NCI-H226 (cell line): ENCODE results near the gene CCBE1.
A peak's percentile ranks its signal among the peaks of the same experiment; 100 is the strongest.
"Not testable (repeated sequence)": the region's sequence is repeated elsewhere in the genome, so short reads cannot be mapped to it uniquely, and the experiment has no call there.

ENCODE experiments used
- DNase-seq: peaks from one replicate; pipeline ENCODE4 v3.0.0-alpha.2; 2015

CCBE1 gene

GRCh38 chr18:59714096-59714495, 16.9 kb upstream of the CCBE1 start:
- not testable (repeated sequence) for DNase-seq

DNA sequence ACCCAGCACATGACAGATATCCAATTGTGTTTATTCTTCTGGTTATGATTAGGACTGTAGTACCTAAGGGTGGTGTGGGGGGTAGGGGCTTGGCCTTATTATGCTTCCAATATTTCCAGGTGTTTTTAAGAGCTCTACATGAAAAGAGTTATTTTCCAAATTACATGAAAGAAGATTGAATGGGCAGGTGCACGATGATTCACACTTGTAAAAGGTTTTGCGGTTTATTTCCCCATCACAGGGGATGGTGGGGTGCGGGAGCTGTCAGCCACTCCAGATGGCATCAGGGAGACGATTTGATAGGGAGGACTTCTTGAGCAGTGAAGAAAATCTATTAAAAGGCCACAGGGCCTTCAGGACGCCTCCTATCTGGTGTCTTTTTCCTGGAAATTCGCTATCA, 15.1 kb upstream of the CCBE1 start:
- no peak for DNase-seq

- DNase-seq = no peak
Measured at GRCh38 chr18:59708988-59709387, 11.8 kb upstream of the CCBE1 start.

DNA sequence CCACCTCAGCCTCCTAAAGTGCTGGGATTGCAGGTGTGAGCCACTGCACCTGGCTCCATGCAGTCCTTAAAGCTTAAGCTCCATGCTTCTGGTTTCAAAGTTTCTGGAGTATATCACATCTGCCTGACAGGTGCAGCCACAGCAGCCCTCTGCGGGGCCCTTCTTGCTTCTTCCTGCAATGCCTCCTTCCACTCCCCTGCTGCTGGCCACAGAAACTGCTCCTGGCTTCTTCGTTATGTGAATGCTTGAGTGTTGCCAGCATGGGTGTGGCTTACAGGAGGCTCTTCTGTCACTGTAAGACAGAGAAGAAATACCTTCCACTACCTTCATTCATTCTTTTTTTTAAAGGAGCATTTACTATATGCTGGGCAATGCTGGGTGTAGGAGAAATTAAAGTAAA, 10.1 kb upstream of the CCBE1 start:
- no peak for DNase-seq

- no peak for DNase-seq
Measured at GRCh38 chr18:59706499-59706898, 9.3 kb upstream of the CCBE1 start.

DNA sequence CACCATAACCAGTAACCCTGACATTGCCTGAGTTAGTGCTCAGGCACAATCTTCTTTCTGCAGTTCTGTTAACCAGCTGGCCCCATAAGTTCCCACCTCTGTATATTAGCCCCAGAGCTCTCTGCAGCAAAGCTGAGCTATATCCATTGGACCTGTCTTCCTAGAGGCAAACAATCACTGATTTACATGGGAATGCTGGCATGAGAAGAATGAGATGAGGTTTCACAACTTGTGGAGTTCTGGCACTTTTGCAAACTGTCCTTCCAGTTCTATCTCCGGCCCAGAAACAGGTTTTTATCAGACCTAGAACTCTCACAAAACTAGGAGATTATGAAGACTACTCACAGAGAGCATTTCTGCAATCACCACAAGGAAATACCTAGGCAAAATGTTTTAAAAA, 7.9 kb upstream of the CCBE1 start:
- peak; percentile 39 for DNase-seq

DNA sequence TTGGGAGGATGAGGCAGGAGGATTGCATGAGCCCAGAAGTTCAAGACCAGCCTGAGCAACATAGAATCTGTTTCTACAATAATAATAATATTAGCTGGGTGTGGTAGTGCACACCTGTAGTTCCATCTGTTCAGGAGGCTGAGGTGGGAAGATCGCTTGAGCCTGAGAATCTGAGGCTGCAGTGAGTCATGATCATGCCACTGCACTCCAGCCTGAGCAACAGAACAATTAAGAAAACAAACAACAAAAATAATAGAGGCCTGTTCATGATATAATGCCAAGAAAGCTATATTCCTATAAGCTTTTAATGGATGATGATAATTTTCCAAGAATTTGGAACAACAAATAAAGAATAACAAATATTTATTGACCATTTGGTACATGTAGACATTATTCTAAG, 6.9 kb upstream of the CCBE1 start:
- no peak for DNase-seq

GRCh38 chr18:59701272-59701671, 4.0 kb upstream of the CCBE1 start:
- no peak for DNase-seq

DNA sequence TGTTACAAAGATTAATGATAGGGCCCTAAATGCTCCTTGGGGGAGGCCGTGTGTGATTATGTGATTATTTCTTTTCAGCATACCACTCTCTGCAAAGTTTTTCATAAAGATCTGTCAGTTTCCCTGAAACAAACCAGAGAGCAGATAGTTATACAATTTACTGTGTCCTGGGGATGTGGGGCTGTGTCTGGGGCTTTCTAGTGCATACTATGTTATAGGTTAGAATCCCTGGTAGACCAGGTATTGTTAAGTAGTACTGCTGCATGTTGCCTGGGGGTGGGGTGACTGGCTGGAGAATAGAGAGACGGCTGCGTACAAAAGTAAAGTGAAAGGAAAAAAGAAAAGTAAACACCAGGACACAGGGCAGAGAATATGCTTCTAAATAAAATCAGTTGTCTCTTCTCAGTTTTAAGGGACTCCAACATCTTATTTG, 3.3 kb upstream of the CCBE1 start:
- no peak for DNase-seq

- no peak for DNase-seq
Measured at GRCh38 chr18:59699750-59700534, 2.7 kb upstream of the CCBE1 start.

- no peak for DNase-seq
Measured at GRCh38 chr18:59699061-59699460, 1.8 kb upstream of the CCBE1 start.

DNA sequence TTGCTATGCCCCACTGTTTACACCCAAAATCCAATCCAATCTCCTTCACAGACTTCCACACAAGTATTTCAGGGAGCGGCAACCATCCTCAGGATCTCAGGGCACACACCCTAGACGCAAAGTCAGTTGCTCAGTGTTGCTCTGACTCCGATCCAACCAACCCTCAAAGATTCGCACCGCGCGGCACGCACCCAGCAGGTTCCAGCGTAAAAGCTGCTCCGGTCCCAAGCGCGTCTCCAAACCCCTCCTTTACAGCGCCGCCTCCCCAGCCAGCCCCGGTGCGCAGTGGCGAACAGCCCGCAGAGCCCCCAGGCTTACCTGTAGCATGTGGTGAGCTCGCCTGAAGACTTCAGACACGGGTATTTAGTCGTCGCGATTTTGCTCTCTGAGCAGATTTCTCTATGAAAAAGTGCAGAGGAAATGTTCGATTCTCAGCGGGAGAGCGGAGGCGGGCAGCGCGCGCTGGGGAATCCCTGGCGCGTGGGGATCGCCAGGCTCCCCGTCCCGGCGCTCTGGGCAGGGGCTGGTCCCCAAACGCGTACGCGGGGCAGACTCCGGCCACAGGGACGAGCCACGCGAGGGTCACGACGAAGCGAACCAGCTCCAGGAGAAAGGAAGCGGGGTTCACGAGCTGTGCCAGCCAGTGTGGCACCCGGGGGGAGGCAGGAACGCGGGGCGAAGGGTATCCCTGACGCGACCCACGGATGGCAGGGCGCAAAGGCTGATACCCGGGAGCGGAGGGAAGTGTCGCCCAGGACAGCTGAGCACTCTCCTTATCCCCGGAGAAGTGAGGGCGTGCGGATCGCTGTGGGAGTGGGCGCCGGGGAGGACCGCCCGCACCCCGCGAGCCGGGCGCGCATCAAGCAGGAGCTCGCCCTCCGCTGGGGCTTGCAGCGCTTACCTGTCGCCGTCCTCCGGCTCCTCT, 650 bp downstream of the CCBE1 start:
- no peak for DNase-seq

- DNase-seq = no peak
Measured at GRCh38 chr18:59695551-59695950, 1.7 kb downstream of the CCBE1 start.

DNA sequence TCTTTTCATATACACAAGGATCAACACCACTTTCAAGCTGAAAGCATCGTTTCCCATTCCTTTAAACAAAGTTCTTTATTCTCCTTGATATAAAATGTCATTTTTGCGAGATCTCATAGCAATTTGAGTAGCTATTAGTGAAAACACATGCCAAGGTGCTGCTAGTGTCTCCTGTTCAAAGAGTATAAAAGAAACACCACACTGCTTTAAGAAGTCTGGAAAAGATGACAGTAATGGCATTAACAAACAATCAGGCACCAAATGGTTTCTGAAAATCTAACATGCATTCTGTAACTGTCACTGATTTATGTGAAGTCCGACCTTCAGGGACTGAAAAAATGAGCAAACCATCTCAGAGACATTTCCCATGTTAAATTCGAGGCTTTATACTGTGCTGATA, 2.4 kb downstream of the CCBE1 start:
- no peak for DNase-seq

- DNase-seq = no peak
Measured at GRCh38 chr18:59691996-59692395, 5.2 kb downstream of the CCBE1 start.

GRCh38 chr18:59690996-59691395, 6.2 kb downstream of the CCBE1 start:
- DNase-seq = peak; percentile 48

- no peak for DNase-seq
Measured at GRCh38 chr18:59690186-59690982, 6.8 kb downstream of the CCBE1 start.

- no peak for DNase-seq
Measured at GRCh38 chr18:59689756-59690155, 7.5 kb downstream of the CCBE1 start.

DNA sequence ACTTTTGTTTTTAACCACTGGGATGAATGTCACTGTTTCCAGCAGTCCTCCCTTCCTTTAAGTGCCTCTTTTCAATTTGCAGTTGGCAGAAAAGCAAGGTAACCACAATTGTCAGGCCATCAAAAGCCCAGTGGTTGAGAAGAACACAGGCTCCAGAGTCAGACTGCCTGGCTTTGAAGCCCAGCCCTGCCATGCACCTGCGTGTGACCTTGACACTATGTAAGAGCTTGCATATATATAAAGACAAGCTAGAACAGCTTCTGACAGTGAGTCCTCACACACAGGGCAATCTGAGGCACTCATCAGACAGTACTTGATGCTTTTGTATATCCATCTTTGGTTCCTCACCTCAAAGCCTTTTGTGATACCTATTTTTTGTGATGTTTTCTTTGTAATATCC, 11.0 kb downstream of the CCBE1 start:
- no peak for DNase-seq

GRCh38 chr18:59685501-59685900, 11.7 kb downstream of the CCBE1 start:
- DNase-seq = no peak

GRCh38 chr18:59684777-59685176, 12.4 kb downstream of the CCBE1 start:
- DNase-seq = no peak

GRCh38 chr18:59681521-59682004, 15.7 kb downstream of the CCBE1 start:
- no peak for DNase-seq

GRCh38 chr18:59681051-59681450, 16.2 kb downstream of the CCBE1 start:
- no peak for DNase-seq
